Kidney (tissue), 14 donors: Measurements from ENCODE around the gene VAC14. TPM values are rescaled to one million over a fixed set of nuclear protein-coding genes. Genes with fewer than 3 reads are reported as not detected.

Source experiments
- DNase-seq, 5 donors: peaks; one replicate each; pipeline ENCODE4 v3.0.0-alpha.2; 2013 to 2020
- FAIRE-seq: peaks from 2 replicates; lab custom pipeline; 2012; peaks lifted over from hg19 to GRCh38; lab: Jason Lieb, UNC
- H3K27ac ChIP-seq, 2 donors: one replicate each; pipeline ENCODE4 v1.7.0; 2013; ENCODE audit warnings: low read depth in 2 of 2, low read length in 2 of 2, inconsistent platforms in 1 of 2
- H3K27me3 ChIP-seq: one replicate; pipeline ENCODE4 v1.7.1; 2013; ENCODE audit warnings: low read length, inconsistent platforms; ENCODE audit not compliant: control insufficient read depth, insufficient read depth
- H3K36me3 ChIP-seq, 3 donors: one replicate each; pipeline versions ENCODE4 v1.7.0 to v1.7.1; 2013; ENCODE audit warnings: low read length in 3 of 3, control low read depth in 1 of 3, inconsistent platforms in 1 of 3; ENCODE audit not compliant: insufficient read depth in 3 of 3, control insufficient read depth in 2 of 3
- H3K4me1 ChIP-seq, 3 donors: one replicate each; pipeline versions ENCODE4 v1.7.0 to v1.7.1; 2013; ENCODE audit warnings: low read length in 3 of 3, inconsistent platforms in 1 of 3, low read depth in 1 of 3; ENCODE audit not compliant: control insufficient read depth in 2 of 3, insufficient read depth in 2 of 3
- H3K4me3 ChIP-seq, 3 donors: one replicate each; pipeline versions ENCODE4 v1.7.0 to v1.8.1; 2013; ENCODE audit warnings: low read length in 3 of 3, control low read depth in 1 of 3, inconsistent platforms in 1 of 3
- H3K9ac ChIP-seq, 3 donors: one replicate each; pipeline versions ENCODE4 v1.7.0 to v1.7.1; 2013; ENCODE audit warnings: low read length in 3 of 3, control low read depth in 1 of 3, inconsistent platforms in 1 of 3
- H3K9me3 ChIP-seq, 3 donors: one replicate each; pipeline versions ENCODE4 v1.7.0 to v1.7.1; 2013; ENCODE audit warnings: low read length in 3 of 3, control low read depth in 1 of 3, inconsistent platforms in 1 of 3; ENCODE audit not compliant: control insufficient read depth in 2 of 3, insufficient read depth in 1 of 3
- CTCF ChIP-seq: IDR thresholded peaks from 3 replicates; pipeline ENCODE4 v1.5.1; 2012; ENCODE audit warnings: mild to moderate bottlenecking, moderate library complexity, borderline replicate concordance; ENCODE audit not compliant: insufficient read depth; ENCODE audit errors: extremely low read depth
- intact Hi-C: fragments of 100-400 bp; cut with DNase I; formaldehyde crosslinking; loops from one replicate; pipeline ENCODE4 v1.11.1; 2022
- polyA plus RNA-seq: library from polyadenylated mRNA; stranded (reverse); fragments of 350-450 nt; fragmentation: Illumina TruSeq; extraction: RNeasy Lipid Tissue Mini Kit (QIAGEN cat#74804); gene quantifications from one replicate; pipeline ENCODE4 v1.2.3, GENCODE V29; 2014; ENCODE audit warnings: low read depth, low replicate concordance; ENCODE audit not compliant: insufficient read depth
- total RNA-seq: library from RNA; stranded (reverse); fragmentation: NEBNext Ultra II Directional; extraction: Animal tissue kit (Norgen Biotek cat#: 25700); gene quantifications from one replicate; pipeline ENCODE4 v1.2.1, GENCODE V29; 2021
- donor health status: control.
- donor health status: control.
- donor health status: control.
- donor health status: control.
- donor health status: control.
- donor health status: DM: yes; HTN: yes; CAD: no.
- donor health status: Normal renal cell carcinoma (clear cell type).

Gene VAC14
- total and polyA plus RNA-seq, 2 donors from 2014 or later = 36.8 to 41.9 TPM

- no peak overlapping the region for H3K9ac ChIP-seq
- H3K27ac ChIP-seq = peak overlapping the region; percentile 76 to 81
- no peak overlapping the region for H3K4me3 ChIP-seq
- peak in 4 of 5 donors; percentile 79 to 89 (median 84) for DNase-seq
- H3K4me1 ChIP-seq = peaks cover 5 to 61% (median 56%) of the 10 kb centered on the region in 3 donors
- intact Hi-C loops = no loop called here
- no peaks in the 10 kb centered on the region for H3K9me3 ChIP-seq
- no peak for FAIRE-seq
- H3K27me3 ChIP-seq = no peaks in the 10 kb centered on the region
- no peak for TF ChIP-seq CTCF
- H3K36me3 ChIP-seq = no peaks in the 10 kb centered on the region
Measured at GRCh38 chr16:70706948-70707465, 94.0 kb downstream of the VAC14 start.

DNA sequence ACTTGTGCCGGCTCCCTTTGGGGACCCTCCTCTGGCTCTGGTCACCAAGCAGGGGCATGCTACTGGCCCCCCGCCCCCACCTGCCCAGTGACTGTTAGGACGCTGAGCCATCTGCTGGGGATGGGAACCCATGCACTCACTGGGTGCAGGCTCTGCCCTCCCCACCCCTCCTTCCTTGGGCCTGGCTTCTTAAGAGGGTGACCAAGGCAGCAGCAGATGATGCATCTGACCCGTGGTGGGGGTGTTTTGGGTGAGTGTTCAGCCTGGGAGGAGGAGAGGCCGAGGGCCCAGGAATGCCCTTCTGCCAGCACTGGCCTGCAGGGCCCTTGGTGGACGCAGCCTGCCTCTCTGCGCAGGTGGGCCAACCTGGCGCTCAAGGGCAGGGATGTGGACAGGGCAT lies 95.9 kb downstream of the VAC14 start:
- Histone ChIP-seq H3K9ac (no peak overlapping the region), H3K4me3 (no peak overlapping the region), H3K27me3 (no peaks in the 10 kb centered on the region), H3K27ac (no peak overlapping the region), H3K36me3 (no peaks in the 10 kb centered on the region), H3K4me1 (peaks cover 5 to 59% (median 48%) of the 10 kb centered on the region in 3 donors), H3K9me3 (no peaks in the 10 kb centered on the region)
- no peak for FAIRE-seq
- no peak for TF ChIP-seq CTCF
- intact Hi-C loops = no loop called here
- DNase-seq = no peak

- Histone ChIP-seq H3K4me1 (peaks cover 5 to 57% (median 44%) of the 10 kb centered on the region in 3 donors), H3K9me3 (no peaks in the 10 kb centered on the region), H3K27me3 (no peaks in the 10 kb centered on the region), H3K36me3 (no peaks in the 10 kb centered on the region), H3K9ac (peak overlapping the region in 1 of 3 donors; percentile 40), H3K4me3 (no peak overlapping the region), H3K27ac (no peak overlapping the region)
- no peak for DNase-seq
- FAIRE-seq = no peak
- intact Hi-C loops = no loop called here
- TF ChIP-seq CTCF = no peak
Measured at GRCh38 chr16:70704586-70704985, 96.4 kb downstream of the VAC14 start.
